ELF-1 (cell line): Measurements from ENCODE around the gene FNDC1.

Source experiments
- DNase-seq: peaks from one replicate; pipeline ENCODE4 v3.0.0-alpha.2; 2016; ENCODE audit warnings: low read depth, low spot score

Gene FNDC1

DNA sequence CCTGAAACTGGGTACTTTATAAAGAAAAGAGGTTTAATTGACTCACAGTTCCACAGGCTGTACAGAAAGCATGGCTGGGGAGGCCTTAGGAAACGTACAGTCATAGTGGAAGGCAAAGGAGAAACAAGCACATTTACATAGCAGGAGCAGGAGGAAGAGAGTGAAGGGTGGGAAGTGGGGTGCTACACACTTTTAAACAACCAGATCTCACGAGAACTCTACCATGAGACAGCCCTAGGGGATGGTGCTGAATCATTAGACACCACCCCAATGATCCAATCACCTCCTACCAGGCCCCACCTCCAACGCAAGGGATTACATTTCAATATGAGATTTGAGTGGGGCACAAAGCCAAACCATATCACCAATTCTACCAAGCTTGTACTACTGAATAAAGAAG lies 7.4 kb upstream of the FNDC1 start:
- no peak for DNase-seq

DNA sequence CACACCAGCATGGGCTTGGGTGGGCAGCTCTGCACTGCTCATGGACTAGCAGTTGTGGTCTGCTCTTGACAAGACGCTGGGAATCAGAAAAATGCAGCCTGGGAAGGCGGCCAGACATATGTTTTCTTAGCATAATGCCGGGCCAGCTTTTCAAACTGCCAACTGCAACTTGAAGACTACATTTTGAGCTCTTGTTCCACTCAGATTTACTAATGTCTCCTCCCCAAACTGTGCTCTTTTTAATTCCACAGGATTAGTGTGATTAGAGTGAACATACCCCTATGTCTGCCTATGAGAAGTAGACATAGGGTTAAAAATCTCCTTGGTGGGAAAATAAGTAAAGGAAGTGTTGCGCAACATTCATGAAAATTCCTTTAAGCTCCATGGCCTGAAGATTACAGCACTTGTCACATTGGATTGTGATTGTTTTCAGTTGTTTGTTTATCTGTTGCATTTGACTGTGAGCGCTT lies 5.3 kb upstream of the FNDC1 start:
- DNase-seq = no peak

DNA sequence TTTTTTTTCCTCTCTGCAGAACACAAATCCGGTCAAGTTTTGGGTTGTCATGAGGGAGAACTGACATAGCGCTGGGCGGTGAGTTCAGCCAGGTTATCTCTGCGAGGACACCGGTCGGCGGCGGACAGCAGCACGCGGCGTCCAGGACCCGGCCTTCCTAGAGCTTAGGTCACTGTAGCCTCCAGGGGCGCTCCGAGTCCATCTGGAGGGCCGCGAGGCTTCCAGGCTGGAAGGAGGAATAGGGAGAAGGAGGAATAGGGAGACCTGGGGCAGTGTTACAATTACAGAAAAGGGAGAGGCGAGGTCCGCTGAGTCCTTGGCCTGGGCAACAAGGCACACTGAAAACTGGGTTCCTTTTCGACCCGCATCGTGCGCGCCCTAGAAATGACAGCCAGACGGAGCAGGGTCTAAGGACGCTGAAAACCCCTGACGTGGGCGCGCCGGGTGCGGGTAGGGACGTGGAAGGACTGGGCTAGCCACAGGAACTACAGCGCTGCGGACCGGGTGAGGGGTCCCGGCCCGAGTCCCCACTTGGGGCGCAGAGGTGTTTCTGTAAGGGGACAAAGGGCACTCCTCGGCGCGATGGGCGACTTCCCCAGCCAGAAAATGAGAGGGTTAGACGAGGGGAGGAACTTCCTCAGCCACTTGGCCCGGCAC lies 536 bp upstream of the FNDC1 start:
- DNase-seq = peak; percentile 83

DNA sequence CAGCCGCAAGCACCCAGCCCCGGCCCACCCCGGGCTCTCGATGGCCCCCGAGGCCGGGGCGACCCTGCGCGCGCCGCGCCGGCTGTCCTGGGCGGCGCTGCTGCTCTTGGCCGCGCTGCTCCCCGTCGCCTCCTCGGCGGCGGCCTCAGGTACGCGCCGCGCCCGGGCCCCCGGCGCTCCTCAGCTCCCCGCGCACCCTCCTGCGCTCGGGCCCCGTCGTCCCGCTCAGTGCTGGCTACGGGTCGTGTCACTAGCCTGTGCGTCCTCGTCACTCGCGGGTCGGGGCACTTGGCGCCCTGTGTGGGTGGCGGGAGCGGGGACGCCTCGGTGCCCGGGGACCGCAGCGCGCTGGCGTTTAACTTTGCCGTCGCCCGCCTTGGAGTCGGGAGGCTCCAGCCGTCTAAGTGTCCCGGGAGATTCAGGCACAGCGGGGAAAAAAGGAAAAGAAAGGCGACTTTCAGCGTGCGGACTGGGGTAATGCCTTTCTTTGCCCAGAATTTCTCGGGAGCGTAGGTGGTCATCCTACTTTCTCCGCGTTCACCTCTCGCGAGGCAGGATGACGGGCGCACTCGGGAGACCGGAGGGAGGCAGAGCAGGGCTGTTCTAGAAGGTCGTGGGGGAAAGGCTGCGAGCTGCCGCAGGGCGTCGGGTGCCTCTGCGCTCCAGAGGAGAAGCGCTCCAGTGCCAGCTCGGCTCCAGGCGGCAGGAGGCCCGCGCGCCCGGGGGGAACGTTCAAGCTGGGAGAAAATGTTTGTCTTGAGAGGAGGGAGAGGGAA lies 545 bp downstream of the FNDC1 start:
- peak; percentile 78 for DNase-seq

DNA sequence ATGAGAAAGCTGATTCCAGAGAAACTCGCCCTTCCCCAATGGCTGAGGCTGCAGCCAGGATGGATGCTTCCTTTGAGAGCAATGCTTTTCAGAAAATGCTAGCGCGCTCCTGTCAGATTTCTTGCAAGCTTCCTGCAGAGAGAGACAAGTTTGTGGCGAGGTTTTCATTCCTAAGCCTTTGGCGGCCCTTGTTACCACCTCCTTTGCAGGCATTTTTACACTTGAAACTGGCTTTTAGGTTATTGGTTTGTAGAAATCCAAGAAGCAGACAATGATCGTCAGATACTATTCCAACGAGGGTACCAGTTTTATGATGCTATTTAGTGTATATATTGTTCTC lies 1.1 kb downstream of the FNDC1 start:
- no peak for DNase-seq

DNA sequence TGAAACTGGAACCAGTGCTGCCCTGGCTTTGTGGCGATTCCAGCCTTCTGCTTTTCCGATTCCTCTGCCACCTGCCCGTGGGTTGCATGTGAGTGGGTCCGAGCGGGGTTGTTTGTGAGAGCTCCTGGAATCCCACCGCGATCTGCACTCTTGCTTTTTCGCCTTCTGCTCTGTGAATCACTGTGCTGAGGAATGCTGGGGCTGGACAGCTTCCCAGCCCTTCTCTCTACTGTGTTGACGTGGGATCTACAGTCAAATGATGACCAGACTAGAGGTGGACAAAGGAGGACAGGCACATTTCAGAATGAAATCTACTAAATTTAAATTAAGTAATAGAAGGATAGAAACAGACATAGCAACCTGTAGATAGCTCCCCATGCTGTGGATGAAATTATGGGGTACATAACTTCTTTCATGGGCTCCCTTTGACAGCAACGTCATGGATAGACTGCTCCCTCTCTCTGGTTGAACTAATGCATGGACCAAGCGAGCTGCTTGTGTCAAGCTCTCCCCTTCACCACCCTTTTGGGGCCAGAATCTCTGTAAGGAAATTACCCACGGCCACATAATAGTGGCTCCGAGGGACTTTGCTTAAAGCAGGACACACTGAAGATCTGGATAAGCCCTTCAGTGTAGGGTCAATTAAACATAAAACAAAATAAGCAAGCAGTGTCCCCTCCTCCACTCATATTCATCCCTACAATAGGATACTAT lies 2.0 kb downstream of the FNDC1 start:
- peak; percentile 9 for DNase-seq

DNA sequence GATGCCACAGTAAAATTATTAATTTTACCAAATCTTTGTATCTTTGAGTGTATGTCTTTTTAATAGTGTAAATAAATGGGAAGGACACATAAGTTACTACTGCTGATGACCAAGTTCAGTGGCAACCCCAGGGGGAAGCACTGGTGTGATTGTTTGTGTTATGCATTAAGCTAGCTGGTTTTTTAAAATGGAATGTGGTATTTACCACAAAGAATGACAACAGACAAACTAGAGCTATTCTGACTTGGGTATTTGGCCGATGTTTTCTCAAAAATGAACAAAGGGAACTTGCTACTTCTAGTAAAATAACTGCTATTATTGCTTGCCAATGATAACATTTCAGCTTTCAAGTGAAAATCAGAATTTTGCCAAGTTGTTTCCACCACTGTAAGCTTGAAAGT lies 2.9 kb downstream of the FNDC1 start:
- no peak for DNase-seq

DNA sequence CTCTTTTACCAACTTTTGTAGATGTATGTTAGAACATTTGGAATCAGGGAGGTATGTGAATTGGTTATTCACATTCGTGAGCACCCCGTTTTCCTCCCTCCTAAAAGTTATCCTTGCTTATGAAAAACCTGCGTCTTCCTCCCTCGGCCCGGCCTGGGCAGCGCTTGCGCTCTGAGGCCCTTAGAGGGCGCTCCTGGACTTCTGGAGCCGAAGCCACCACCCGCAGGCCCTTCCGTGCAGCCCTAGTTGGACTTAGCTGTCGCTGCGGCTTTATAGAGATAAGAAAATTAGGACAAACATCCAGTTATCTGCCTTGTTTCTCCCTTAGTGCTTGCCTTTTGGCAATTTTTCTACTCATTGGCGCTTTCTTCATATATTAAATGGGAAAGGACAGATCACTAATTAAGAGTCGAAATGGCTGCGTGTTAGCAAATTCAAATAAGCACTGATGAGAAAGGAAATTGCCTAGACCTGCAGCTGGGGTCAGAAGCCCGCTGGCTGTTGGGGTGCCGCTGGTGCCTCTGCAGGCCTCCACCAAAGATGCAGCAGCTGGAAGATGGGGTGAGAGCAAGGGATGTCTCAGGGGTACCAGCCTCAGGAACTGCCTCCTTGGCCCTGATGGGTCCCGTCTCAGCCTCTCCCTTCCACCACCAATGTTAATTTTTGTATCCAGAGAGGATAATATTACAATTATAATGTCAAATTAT lies 5.2 kb downstream of the FNDC1 start:
- DNase-seq = peak; percentile 77

DNA sequence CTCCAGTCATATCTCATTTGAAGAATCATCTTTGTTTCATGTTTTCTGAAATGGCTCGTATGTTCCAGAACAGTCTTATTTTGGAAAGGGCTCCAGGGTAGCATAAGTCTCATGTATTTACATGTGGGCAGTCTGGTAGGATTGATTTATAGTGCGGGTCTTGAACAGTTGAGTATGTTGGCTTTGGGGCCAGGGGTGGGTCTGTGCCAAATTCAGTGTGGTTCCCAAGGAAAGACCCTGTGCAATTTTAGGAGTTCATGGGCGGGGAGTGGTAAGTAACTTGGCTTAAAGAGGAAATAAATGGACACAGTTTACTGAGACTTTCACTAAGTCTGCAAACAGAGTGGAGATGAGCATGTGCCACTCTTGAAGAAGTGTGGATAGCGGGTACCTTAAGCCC lies 7.7 kb downstream of the FNDC1 start:
- no peak for DNase-seq

DNA sequence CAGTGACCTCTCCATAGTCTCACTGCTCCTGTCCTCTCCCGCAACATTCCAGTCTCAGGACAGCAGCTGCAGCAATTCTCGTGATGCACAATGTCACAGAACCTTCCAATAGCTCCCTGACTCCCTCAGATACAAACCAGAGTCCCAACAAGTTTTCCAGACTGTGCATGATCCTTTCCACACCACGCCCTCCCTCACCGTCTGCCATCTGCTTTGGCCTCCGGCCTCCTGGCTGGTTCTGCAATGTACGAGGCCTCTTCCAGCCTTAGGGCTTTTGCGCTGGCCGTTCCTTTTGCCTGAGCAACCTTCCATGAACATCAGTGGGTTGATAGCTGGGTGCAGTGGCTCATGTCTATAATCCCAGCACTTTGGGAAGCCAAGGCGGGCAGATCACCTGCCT lies 9.6 kb downstream of the FNDC1 start:
- no peak for DNase-seq

DNA sequence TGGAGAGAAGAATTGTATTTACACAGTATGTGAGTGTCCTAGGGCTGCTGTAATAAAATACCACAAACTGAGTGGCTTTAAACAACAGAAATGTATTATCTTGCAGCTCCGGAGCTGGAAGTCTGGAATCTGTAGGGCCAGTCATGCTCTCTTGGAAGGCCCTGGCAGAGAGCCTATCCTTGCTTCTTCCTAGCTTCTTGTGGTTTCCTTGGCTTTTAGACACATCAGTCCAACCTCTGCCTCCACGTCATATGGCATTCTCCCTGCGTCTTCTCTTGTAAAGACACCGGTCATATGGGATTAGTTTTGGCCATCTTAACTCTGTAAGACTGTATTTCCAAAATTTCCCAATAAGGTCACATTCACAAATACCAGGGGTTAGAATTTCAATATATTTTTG lies 10.8 kb downstream of the FNDC1 start:
- no peak for DNase-seq

DNA sequence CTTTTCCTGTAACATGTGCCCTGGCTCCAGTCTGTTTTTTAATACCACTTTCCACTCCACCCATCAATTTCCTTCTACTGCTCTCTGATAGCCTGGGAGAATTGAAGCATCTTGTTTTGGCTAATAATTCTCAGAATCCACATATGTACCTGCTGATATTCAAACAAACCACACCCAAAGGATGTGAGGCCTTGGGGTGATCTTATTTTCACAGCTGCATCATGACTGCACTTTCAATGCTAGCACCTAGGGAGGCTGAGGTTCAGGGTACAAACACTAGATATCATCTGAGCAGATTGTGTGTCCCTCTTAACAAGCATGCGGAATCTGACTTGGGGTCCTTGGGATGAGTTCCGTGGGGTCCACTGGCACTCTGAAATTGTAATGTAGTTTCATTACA lies 12.7 kb downstream of the FNDC1 start:
- DNase-seq = no peak

DNA sequence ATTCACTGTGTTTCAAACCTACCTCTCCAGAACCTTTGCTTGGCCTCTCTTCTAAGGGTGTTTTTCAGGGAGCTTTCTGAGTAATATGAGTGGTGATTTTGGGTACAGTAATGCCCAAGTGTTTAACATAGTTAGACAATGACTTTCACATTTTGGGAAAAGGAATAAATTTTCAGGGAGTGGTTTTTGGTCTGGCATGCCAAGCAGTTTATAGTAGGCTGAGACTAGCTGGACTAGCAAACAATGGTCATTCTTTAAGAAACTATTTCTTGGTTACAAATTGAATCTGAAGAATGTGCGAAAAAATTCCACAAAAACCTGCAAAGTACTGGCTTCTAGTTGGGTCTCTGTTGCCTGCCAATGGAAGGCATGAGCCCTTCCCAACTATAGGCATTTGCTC lies 15.4 kb downstream of the FNDC1 start:
- DNase-seq = no peak

DNA sequence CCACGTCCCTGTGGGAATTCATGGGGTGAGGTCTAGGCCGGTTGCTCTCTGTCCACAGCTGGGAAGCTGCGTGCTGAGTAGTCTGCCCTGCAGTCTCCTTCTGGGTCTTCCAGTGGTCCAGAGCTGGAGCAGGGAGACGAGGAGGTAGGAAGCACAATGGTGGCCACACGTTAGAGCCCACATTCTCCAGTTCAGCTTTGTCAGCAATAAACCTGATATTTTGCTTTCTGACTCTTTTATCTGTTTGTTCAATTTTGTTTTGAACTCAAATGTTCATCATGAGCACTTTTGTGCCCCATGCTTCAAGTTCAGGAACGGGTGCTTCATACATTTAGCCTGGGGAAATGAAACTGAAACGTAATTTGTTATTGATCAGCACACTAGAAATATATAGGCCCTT lies 21.3 kb downstream of the FNDC1 start:
- DNase-seq = no peak

DNA sequence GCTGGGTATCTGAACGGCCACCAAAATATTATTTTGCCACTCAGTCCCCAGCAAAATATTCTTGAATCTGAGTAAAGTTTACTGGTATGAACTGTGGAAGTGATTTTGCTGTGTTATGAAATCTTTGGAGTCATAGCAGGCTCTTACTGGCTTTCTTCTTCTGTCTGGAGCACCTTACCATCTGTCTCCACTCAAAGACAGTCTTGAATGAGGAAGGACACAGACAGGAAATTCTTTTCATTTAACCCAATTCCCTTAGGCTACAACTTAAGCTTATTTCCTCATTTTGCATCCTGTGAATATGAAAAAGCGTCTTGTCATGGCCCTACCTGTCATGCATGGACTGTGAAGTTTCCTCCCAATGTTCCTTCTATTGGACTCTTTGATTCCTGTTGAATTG lies 24.7 kb downstream of the FNDC1 start:
- DNase-seq = no peak

DNA sequence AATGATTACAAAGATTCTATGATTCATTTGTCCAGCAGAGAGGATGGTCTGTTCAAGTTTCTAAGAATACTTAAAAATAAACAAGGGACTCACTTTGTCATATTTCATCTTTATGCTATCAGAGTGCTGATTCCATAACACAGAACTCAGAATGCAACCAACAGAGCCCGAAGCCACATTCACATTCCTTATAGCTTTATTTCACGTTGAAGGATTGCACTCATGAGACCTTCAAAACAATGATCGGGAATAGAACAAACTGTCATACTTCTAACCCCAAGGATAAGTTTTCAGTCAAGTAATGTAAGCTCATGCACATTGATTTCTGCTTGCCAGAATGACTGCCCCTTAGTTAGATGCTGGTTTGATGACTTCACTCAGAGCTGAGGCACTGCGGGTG lies 25.2 kb downstream of the FNDC1 start:
- no peak for DNase-seq

DNA sequence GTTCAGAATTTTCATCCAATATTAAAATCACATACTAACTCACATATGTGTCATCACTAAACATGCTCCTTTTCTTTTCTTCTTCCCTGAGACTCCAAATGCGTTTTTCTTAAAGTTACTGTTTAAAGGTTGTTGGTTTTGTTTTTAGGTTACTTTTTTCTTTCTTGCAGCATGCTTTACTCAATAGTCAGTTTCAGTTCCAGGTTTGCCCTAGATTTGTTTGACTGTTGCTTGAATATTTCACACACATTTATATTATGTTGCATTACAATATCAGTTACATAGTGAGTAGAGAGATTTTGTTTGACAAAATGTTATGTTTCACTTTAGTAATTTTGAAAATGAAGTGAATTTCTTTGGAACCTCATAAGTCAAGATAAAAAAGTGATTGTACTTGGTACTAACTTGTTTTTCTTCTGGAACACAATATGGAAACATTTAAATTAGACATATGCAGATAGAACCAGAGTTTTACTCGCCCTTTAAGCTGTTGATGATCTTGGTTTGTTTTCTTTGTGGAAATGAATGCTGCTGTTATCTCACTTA lies 27.3 kb downstream of the FNDC1 start:
- no peak for DNase-seq

DNA sequence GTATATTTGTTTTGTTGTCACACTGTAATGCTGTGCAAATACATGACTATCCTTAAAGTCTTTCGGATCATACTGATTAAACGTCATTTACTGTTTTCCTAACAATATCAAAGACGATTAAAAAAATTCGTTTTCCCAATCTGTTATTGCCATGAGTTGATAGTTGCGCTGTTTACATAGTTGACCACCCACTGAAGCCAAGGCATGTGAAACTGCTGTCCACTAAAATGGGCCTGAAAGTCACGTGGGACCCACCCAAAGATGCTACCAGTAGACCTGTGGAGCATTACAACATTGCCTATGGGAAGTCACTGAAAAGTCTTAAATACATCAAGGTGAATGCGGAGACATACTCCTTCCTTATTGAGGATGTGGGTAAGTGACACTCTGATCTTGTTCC lies 28.1 kb downstream of the FNDC1 start:
- no peak for DNase-seq

DNA sequence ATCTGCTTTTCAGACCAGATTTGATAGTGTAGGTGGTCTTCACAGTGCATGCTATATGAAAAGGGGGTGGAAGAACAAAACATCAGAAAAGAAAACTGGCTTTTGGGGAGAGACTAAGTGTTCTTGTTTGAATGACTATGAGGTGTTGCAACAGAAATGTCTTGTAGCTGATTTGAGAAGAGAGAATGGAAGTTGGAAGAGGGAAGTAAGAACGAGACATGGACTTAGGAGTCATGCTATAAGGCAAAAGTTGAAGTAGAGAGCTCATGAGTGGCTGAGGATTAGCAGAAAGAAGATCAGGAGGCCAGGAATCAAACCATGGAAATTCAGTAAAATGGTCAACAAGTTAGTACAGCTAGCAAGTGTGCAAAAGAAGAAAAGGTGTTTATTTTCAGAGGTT lies 32.1 kb downstream of the FNDC1 start:
- no peak for DNase-seq

DNA sequence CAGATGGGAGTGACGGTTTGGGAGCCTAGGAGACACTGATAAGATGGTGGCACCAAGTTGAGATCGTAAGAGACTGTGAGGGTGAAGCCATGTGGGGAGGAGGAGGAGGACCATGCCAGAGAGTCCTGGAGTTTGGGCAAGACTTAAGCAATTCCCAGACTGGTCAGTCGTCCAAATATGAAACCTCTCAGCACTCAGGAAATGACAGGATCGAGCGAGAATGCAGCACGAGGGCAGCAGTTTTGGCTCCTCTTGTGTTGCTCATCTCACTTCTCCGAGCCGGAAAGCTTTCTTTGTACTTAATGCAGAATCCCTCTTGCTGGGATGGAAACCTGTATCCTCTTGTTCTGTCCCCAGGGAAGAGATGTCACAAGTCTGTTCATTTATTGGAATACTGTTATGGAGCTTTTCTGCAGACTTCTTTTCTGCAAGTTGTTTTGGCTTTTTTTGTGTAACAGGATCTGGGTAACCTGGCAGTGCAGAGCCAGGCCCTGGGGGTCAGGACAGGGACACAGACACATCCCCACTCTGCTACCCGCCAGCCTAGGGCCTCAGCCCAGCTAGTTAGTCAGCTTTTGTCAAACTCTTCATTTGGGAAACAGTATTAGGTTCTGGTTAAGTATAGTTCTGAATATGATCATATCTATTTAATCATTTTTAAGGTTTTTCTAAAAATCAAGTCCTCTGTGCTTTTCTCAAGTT lies 34.3 kb downstream of the FNDC1 start:
- no peak for DNase-seq

DNA sequence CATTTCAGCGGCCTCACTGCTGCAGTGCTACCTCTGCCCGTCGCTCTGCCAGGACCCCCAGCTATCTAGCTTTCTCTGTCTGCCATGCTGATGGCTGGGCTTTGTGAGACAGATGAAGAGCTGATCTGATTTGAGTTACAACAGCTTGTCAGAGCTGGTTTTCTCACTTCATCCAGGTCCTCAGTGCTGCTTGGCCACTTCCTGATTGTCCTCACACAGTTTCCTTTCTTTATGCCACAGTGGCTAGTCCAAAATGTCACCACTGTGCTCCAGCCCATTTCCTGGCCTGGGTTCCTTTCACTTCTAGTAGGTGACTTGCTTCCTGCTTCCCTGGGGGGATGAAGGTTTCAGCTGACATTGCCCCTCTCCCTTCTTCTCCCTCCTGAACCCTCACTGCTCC lies 35.4 kb downstream of the FNDC1 start:
- DNase-seq = no peak
